Mucosa of rectum (tissue), 2 donors: Measurements from ENCODE around the gene IPMK.

ENCODE experiments used
- H3K27ac ChIP-seq, 2 donors: one replicate each; pipeline ENCODE4 v1.7.0; 2013; ENCODE audit warnings: inconsistent platforms in 2 of 2, low read depth in 2 of 2, low read length in 2 of 2
- H3K27me3 ChIP-seq, 2 donors: one replicate each; pipeline ENCODE4 v1.7.0; 2013; ENCODE audit warnings: low read length in 2 of 2; ENCODE audit not compliant: control insufficient read depth in 2 of 2, insufficient read depth in 2 of 2
- H3K36me3 ChIP-seq, 2 donors: one replicate each; pipeline ENCODE4 v1.7.0; 2013; ENCODE audit warnings: low read length in 2 of 2; ENCODE audit not compliant: control insufficient read depth in 2 of 2, insufficient read depth in 2 of 2
- H3K4me1 ChIP-seq, 2 donors: one replicate each; pipeline ENCODE4 v1.7.0; 2013; ENCODE audit warnings: low read length in 2 of 2, mild to moderate bottlenecking in 1 of 2; ENCODE audit not compliant: control insufficient read depth in 2 of 2, insufficient read depth in 2 of 2
- H3K4me3 ChIP-seq, 2 donors: one replicate each; pipeline ENCODE4 v1.7.0; 2013; ENCODE audit warnings: low read length in 2 of 2
- H3K9ac ChIP-seq, 2 donors: one replicate each; pipeline ENCODE4 v1.7.0; 2013; ENCODE audit warnings: low read length in 2 of 2, low read depth in 1 of 2, mild to moderate bottlenecking in 1 of 2
- H3K9me3 ChIP-seq, 2 donors: one replicate each; pipeline ENCODE4 v1.7.0; 2013; ENCODE audit warnings: low read length in 2 of 2; ENCODE audit not compliant: control insufficient read depth in 2 of 2
- donor health status: healthy.
- donor health status: Normal muscosa, but diverticular disease.

Gene IPMK

GRCh38 chr10:58267713-58268453 lies at the start of gene IPMK:
TSS of gene IPMK (minus strand) at chr10:58267894. CDS start at chr10:58267611, 283 bp downstream.
- peak within 1 kb of the TSS; percentile 98 for H3K27ac ChIP-seq

DNA sequence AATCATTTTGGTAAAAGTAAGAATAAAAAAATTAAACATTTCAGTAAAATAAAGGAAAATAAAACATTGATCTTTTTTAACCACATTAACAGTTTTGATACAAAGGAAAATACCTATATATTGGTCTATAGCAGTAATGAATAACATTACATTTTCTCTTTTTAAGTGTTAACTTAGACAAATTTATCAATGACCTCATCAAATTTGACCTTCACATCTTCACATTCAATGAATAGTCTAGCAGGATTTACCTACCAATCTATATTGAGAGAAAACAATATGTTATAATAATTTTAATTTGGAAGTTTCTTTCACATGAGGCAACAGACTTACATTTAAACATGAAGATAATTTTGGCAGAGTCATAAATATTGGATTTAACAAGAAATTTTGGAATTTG lies 49.2 kb upstream of the IPMK start:
- no peak overlapping the region for H3K9ac ChIP-seq
- no peaks in the 10 kb centered on the region for H3K4me1 ChIP-seq
- no peak overlapping the region for H3K4me3 ChIP-seq
- no peaks in the 10 kb centered on the region for H3K9me3 ChIP-seq
- H3K36me3 ChIP-seq, result no peaks in the 10 kb centered on the region
- no peaks in the 10 kb centered on the region for H3K27me3 ChIP-seq
- no peak overlapping the region for H3K27ac ChIP-seq

More at GRCh38 chr10:58267713-58268453, at the start of gene IPMK:
- Histone ChIP-seq H3K27me3 (no peaks in the 10 kb centered on the region), H3K9ac (peak within 1 kb of the TSS; percentile 87 to 99), H3K9me3 (no peaks in the 10 kb centered on the region), H3K4me1 (peaks cover 18 to 23% of the 10 kb centered on the region in 2 donors), H3K4me3 (peak within 1 kb of the TSS; percentile 87 to 98), H3K36me3 (no peaks in the 10 kb centered on the region)

DNA sequence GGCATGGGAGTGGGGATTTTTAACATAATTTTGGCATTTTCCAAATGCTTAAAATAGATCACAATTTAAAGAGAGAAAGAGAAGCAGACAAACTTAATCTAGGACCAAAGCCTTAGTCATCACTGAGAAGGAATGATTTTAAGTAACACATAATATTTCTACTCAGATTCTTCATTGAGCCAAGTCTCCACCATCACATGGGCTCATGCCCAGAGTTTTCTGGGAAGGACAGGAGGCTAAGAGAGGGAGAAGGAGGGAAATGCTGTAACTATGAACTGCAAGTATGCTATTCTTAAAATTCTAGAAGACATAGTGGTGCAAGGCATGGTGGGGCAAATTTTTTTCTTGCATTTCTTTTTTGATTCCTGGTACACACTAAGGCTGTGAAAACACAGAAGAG lies 43.3 kb upstream of the IPMK start:
- H3K4me3 ChIP-seq, result no peak overlapping the region
- no peaks in the 10 kb centered on the region for H3K36me3 ChIP-seq
- H3K4me1 ChIP-seq, result peaks cover under 1 to 4% of the 10 kb centered on the region in 2 donors
- H3K27me3 ChIP-seq, result no peaks in the 10 kb centered on the region
- H3K27ac ChIP-seq, result no peak overlapping the region
- H3K9me3 ChIP-seq, result no peaks in the 10 kb centered on the region
- no peak overlapping the region for H3K9ac ChIP-seq

DNA sequence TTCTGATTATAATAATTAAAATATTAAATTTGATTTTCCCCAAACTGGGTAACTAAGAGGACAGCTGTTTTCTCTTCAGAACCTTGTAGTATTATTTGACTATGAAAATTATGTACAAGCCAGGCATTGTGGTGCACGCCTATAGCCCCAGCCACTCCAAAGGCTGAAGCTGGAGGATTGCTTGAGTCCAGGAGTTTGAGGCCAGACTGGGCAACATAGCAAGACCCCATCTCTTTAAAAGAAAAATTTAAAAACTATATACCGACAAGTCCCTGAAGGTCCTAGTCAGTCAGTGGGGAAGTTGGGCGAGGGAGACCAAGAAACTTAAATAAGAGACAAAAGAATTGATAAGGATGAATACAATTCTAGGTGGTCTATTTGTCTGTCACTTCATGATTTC lies 40.0 kb upstream of the IPMK start:
- Histone ChIP-seq H3K9me3 (no peaks in the 10 kb centered on the region), H3K4me1 (peaks cover 9 to 21% of the 10 kb centered on the region in 2 donors), H3K4me3 (no peak overlapping the region), H3K27me3 (no peaks in the 10 kb centered on the region), H3K36me3 (no peaks in the 10 kb centered on the region), H3K27ac (no peak overlapping the region), H3K9ac (no peak overlapping the region)

GRCh38 chr10:58305821-58306220 lies 38.1 kb upstream of the IPMK start:
- no peaks in the 10 kb centered on the region for H3K27me3 ChIP-seq
- no peaks in the 10 kb centered on the region for H3K36me3 ChIP-seq
- no peak overlapping the region for H3K9ac ChIP-seq
- H3K4me1 ChIP-seq, result peaks cover 11 to 31% of the 10 kb centered on the region in 2 donors
- no peak overlapping the region for H3K27ac ChIP-seq
- H3K4me3 ChIP-seq, result no peak overlapping the region
- no peaks in the 10 kb centered on the region for H3K9me3 ChIP-seq

- Histone ChIP-seq H3K4me1 (peaks cover 11 to 37% of the 10 kb centered on the region in 2 donors), H3K27ac (peak overlapping the region; percentile 3 to 42), H3K4me3 (peak overlapping the region in 1 of 2 donors; percentile 23), H3K9ac (no peak overlapping the region), H3K9me3 (no peaks in the 10 kb centered on the region), H3K36me3 (no peaks in the 10 kb centered on the region), H3K27me3 (no peaks in the 10 kb centered on the region)
These were observed 36.5 kb upstream of the IPMK start for GRCh38 chr10:58304099-58304633.

DNA sequence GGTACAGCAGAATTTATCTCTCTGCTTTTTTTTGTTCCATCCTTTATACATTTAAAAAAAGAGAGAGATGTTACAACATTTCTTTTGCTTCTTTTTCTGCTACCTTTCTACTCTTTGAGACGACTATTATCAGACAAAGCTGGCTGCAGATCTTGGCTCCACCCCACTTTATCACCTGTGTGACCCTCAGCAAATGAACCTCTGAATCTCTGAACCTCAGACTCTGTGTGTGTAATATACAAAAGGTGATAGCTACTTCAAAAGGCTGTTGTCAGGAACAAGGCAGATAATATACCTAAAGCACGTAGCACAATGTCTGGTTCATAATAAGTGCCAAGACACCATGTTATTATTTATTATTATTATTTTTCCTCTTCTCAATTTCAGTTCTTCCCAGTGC lies 34.6 kb upstream of the IPMK start:
- H3K27ac ChIP-seq, result no peak overlapping the region
- no peak overlapping the region for H3K9ac ChIP-seq
- H3K4me1 ChIP-seq, result peaks cover 11 to 33% of the 10 kb centered on the region in 2 donors
- no peaks in the 10 kb centered on the region for H3K9me3 ChIP-seq
- H3K36me3 ChIP-seq, result no peaks in the 10 kb centered on the region
- no peaks in the 10 kb centered on the region for H3K27me3 ChIP-seq
- H3K4me3 ChIP-seq, result no peak overlapping the region

- Histone ChIP-seq H3K4me3 (no peak overlapping the region), H3K4me1 (peaks cover 7 to 31% of the 10 kb centered on the region in 2 donors), H3K9me3 (no peaks in the 10 kb centered on the region), H3K27ac (no peak overlapping the region), H3K27me3 (no peaks in the 10 kb centered on the region), H3K36me3 (no peaks in the 10 kb centered on the region), H3K9ac (no peak overlapping the region)
These were observed 33.0 kb upstream of the IPMK start for GRCh38 chr10:58300676-58301075.

- Histone ChIP-seq H3K27me3 (no peaks in the 10 kb centered on the region), H3K4me1 (peaks cover 6 to 26% of the 10 kb centered on the region in 2 donors), H3K27ac (no peak overlapping the region), H3K9ac (no peak overlapping the region), H3K4me3 (peak overlapping the region in 1 of 2 donors; percentile 34), H3K36me3 (no peaks in the 10 kb centered on the region), H3K9me3 (no peaks in the 10 kb centered on the region)
These were observed 31.9 kb upstream of the IPMK start for GRCh38 chr10:58299580-58299979.

GRCh38 chr10:58293989-58294388 lies 26.3 kb upstream of the IPMK start:
- Histone ChIP-seq H3K9ac (no peak overlapping the region), H3K36me3 (peaks cover 0 to 2% of the 10 kb centered on the region in 2 donors), H3K27me3 (no peaks in the 10 kb centered on the region), H3K9me3 (no peaks in the 10 kb centered on the region), H3K4me3 (no peak overlapping the region), H3K4me1 (no peaks in the 10 kb centered on the region), H3K27ac (no peak overlapping the region)
